Common myeloid progenitor, CD34-positive (primary cell): ENCODE measurements around the gene MYO6.

Source experiments
- CTCF ChIA-PET: fragments of 350-600 bp; sonication (Branson Sonifier 250); formaldehyde crosslinking; loops from one replicate; lab custom pipeline; 2021; ENCODE audit warnings: antibody characterized with exemption; lab: Charles Lee
- POLR2A ChIA-PET: fragments of 350-600 bp; sonication (Branson Sonifier 250); formaldehyde crosslinking; loops from one replicate; lab custom pipeline; 2021; ENCODE audit warnings: antibody characterized with exemption; lab: Charles Lee
- DNase-seq, 3 donors: peaks; one replicate each; pipeline versions ENCODE4 v3.0.0 to v3.0.0-alpha.2; 2013
- H3K27ac ChIP-seq, 2 experiments: 1 replicate in 1 of 2; 2 replicates in 1 of 2; pipeline ENCODE4 v1.7.0; 2013; ENCODE audit warnings: inconsistent platforms in 2 of 2, low read length in 2 of 2, mild to moderate bottlenecking in 2 of 2, low read depth in 1 of 2, moderate library complexity in 1 of 2; ENCODE audit not compliant: severe bottlenecking in 2 of 2, insufficient read depth in 1 of 2, poor library complexity in 1 of 2
- H3K27me3 ChIP-seq, 5 experiments: replicated peaks in 2 of 5; 1 replicate in 3 of 5; 2 replicates in 2 of 5; pipeline versions ENCODE4 v1.6.1 to v1.7.0; 2013; ENCODE audit warnings: low read length in 4 of 5, mild to moderate bottlenecking in 2 of 5, moderate library complexity in 2 of 5, inconsistent platforms in 1 of 5; ENCODE audit not compliant: insufficient read depth in 5 of 5, control insufficient read depth in 4 of 5
- H3K36me3 ChIP-seq, 4 experiments: 1 replicate in 2 of 4; 2 replicates in 2 of 4; pipeline versions ENCODE4 v1.6.1 to v1.7.0; 2013; ENCODE audit warnings: low read length in 3 of 4, control low read depth in 1 of 4, mild to moderate bottlenecking in 1 of 4; ENCODE audit not compliant: control insufficient read depth in 4 of 4, insufficient read depth in 4 of 4
- H3K4me1 ChIP-seq, 4 experiments: 1 replicate in 3 of 4; 2 replicates in 1 of 4; pipeline versions ENCODE4 v1.6.1 to v1.7.1; 2013; ENCODE audit warnings: low read length in 3 of 4, mild to moderate bottlenecking in 3 of 4, control low read depth in 1 of 4, inconsistent platforms in 1 of 4, moderate library complexity in 1 of 4; ENCODE audit not compliant: control insufficient read depth in 4 of 4, insufficient read depth in 4 of 4; ENCODE audit errors: control extremely low read depth in 1 of 4
- H3K4me3 ChIP-seq, 7 experiments: 1 replicate in 4 of 7; 2 replicates in 3 of 7; pipeline versions ENCODE4 v1.5.1 to v1.7.0; 2013; ENCODE audit warnings: mild to moderate bottlenecking in 7 of 7, low read length in 6 of 7, moderate library complexity in 6 of 7, inconsistent platforms in 2 of 7, low read depth in 2 of 7, control low read depth in 1 of 7; ENCODE audit not compliant: insufficient read depth in 4 of 7, control insufficient read depth in 1 of 7; ENCODE audit errors: extremely low read depth in 1 of 7
- H3K9me3 ChIP-seq, 5 experiments: 1 replicate in 4 of 5; 2 replicates in 1 of 5; pipeline versions ENCODE4 v1.6.1 to v1.7.1; 2013; ENCODE audit warnings: low read length in 4 of 5, mild to moderate bottlenecking in 2 of 5, inconsistent platforms in 1 of 5, low read depth in 1 of 5, moderate library complexity in 1 of 5; ENCODE audit not compliant: control insufficient read depth in 4 of 5, insufficient read depth in 2 of 5; ENCODE audit errors: control extremely low read depth in 1 of 5
- WGBS: methylation state at CpG from one replicate; pipeline ENCODE4 v1.1.5; 2013; ENCODE audit not compliant: insufficient coverage; 5-methylcytosine and 5-hydroxymethylcytosine counted together

The MYO6 gene

GRCh38 chr6:75800708-75801505, 51.9 kb downstream of the MYO6 start:
- WGBS, result 100% methylated on average over 3 of the region's 9 CpGs
- CTCF ChIA-PET, result no interaction called here
- Histone ChIP-seq H3K4me1 (no peaks in the 10 kb centered on the region), H3K27ac (no peak overlapping the region), H3K36me3 (no peaks in the 10 kb centered on the region), H3K27me3 (peaks cover 0 to 2% (median 0%) of the 10 kb centered on the region in 5 experiments), H3K4me3 (no peak overlapping the region), H3K9me3 (no peaks in the 10 kb centered on the region)
- DNase-seq, result no peak
- POLR2A ChIA-PET, result no interaction called here

DNA sequence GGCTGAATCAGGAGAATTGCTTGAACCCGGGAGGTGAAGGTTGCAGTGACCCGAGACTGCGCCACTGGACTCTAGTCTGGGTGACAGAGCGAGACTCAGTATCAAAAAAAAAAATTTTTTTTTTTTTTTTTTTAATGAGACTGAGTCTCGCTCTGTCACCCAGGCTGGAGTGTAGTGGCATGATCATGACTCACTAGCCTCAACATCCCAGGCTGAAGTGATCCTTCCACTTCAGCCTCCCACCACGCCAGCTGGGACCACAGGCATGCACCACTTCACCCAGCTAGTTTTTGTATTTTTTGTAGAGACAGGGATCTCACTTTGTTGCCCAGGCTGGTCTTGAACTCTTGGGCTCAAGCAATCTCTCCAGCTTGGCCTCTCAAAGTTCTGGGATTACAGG, 53.3 kb downstream of the MYO6 start:
- no peak for DNase-seq
- 94% methylated on average over 4 of the region's 6 CpGs for WGBS
- H3K4me1 ChIP-seq, result no peaks in the 10 kb centered on the region
- H3K9me3 ChIP-seq, result no peaks in the 10 kb centered on the region
- no peak overlapping the region for H3K27ac ChIP-seq
- CTCF ChIA-PET, result no interaction called here
- POLR2A ChIA-PET, result no interaction called here
- no peak overlapping the region for H3K4me3 ChIP-seq
- peaks cover 0 to 2% (median 0%) of the 10 kb centered on the region in 5 experiments for H3K27me3 ChIP-seq
- H3K36me3 ChIP-seq, result no peaks in the 10 kb centered on the region

DNA sequence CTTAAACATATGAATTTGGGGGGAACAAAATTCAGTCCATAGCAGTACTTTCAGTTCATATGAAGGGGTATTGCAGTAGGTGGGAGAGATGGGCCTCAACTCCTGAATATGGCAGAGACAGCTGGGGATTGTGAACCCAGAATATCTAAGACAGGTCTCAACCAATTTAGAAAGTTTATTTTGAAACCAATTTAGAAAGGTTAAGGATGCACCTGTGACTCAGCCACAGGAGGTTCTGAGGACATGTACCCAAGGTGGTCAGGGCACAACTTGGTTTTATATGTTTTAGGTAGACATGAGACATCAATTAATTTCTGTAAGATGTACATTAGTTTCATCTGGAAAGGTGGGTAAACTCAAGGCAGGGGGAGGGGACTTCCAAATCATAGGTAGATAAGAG, 59.5 kb downstream of the MYO6 start:
- Histone ChIP-seq H3K9me3 (no peaks in the 10 kb centered on the region), H3K36me3 (no peaks in the 10 kb centered on the region), H3K4me1 (no peaks in the 10 kb centered on the region), H3K4me3 (no peak overlapping the region), H3K27me3 (no peaks in the 10 kb centered on the region), H3K27ac (no peak overlapping the region)
- CTCF ChIA-PET, result no interaction called here
- no peak for DNase-seq
- POLR2A ChIA-PET, result no interaction called here

- Histone ChIP-seq H3K27ac (no peak overlapping the region), H3K36me3 (no peaks in the 10 kb centered on the region), H3K4me1 (no peaks in the 10 kb centered on the region), H3K9me3 (no peaks in the 10 kb centered on the region), H3K27me3 (no peaks in the 10 kb centered on the region), H3K4me3 (no peak overlapping the region)
- ChIA-PET CTCF (no interaction called here), POLR2A (no interaction called here)
- no peak for DNase-seq
- no CpG with 5 or more reads among the region's 1 CpG for WGBS
Measured at GRCh38 chr6:75812560-75812959, 63.5 kb downstream of the MYO6 start.

GRCh38 chr6:75813476-75814250, 64.6 kb downstream of the MYO6 start:
- ChIA-PET POLR2A (no interaction called here), CTCF (no interaction called here)
- Histone ChIP-seq H3K27me3 (peaks cover 0 to 2% (median 0%) of the 10 kb centered on the region in 5 experiments), H3K9me3 (no peaks in the 10 kb centered on the region), H3K4me3 (no peak overlapping the region), H3K4me1 (no peaks in the 10 kb centered on the region), H3K27ac (no peak overlapping the region), H3K36me3 (no peaks in the 10 kb centered on the region)
- no peak for DNase-seq
- WGBS, result 94% methylated on average over 7 of the region's 8 CpGs

DNA sequence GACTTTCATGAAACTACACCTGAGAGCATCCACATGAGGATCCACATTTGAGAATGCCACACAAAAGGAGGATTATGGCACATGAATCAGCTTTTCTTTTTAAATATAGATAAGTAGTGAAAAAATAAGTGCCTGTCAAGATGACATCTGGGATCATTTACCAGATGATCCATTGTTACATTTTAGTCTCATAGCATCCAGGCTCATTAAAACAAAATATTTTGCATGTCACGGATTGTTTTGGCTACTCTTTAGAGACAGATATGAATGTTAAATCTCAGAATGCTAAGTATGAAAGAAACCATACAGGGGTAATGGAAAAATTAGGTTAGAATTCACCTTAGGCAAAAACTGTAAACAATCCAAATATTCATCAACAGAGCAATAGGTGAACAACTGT, 66.7 kb downstream of the MYO6 start:
- Histone ChIP-seq H3K4me3 (no peak overlapping the region), H3K9me3 (no peaks in the 10 kb centered on the region), H3K27me3 (peaks cover 0 to 2% (median 0%) of the 10 kb centered on the region in 5 experiments), H3K36me3 (no peaks in the 10 kb centered on the region), H3K4me1 (no peaks in the 10 kb centered on the region), H3K27ac (no peak overlapping the region)
- no CpG with 5 or more reads among the region's 1 CpG for WGBS
- no peak for DNase-seq
- CTCF ChIA-PET, result no interaction called here
- POLR2A ChIA-PET, result no interaction called here
